Measurements from ENCODE around the gene SNTG2.

- TF ChIP-seq POLR2A (IDR thresholded peaks at IDR 0.05; ENCODE audit: low read length) (no peak), GATA1 (IDR thresholded peaks at IDR 0.05; ENCODE audit: low read depth, low read length) (no peak)
Observed at GRCh38 chr2:974502-974901, 23.9 kb downstream of the SNTG2 start.

Measured in erythroblast (primary cell).